ENCODE measurements around the gene UVSSA.

GRCh38 chr4:1328267-1329155 lies 18.5 kb upstream of the UVSSA start:
- no peak for TF ChIP-seq FOXM1 (IDR thresholded peaks at IDR 0.05; ENCODE audit: low read depth)
- no peak for TF ChIP-seq CHD2 (IDR thresholded peaks at IDR 0.05; ENCODE audit: low read length, partially characterized antibody)
- TF ChIP-seq ZBTB33 (IDR thresholded peaks at IDR 0.05; ENCODE audit: borderline replicate concordance, low read depth), result no peak
- TF ChIP-seq JUND (IDR thresholded peaks at IDR 0.05), result no peak
- TF ChIP-seq POLR2AphosphoS5 (IDR thresholded peaks at IDR 0.05; ENCODE audit: low read depth, low read length), result no peak

Measured in SK-N-SH (cell line).